OCI-LY3 (cell line): ENCODE measurements around the gene IL23A.

Source experiments
- EZH2phosphoT487 ChIP-seq: fragments of 200-600 bp; shearing (Covaris generic); IDR thresholded peaks from 2 replicates; pipeline ENCODE4 v1.6.1; 2018; ENCODE audit warnings: antibody characterized with exemption, mixed run types, low read depth
- TF ChIP-seq, protein P1 (sequence below): fragments of 200-600, 300-600 bp; sonication (generic); IDR thresholded peaks from 2 replicates; pipeline ENCODE4 v1.5.1; 2014; ENCODE audit warnings: antibody characterized with exemption, low read length, low read depth

DNA sequence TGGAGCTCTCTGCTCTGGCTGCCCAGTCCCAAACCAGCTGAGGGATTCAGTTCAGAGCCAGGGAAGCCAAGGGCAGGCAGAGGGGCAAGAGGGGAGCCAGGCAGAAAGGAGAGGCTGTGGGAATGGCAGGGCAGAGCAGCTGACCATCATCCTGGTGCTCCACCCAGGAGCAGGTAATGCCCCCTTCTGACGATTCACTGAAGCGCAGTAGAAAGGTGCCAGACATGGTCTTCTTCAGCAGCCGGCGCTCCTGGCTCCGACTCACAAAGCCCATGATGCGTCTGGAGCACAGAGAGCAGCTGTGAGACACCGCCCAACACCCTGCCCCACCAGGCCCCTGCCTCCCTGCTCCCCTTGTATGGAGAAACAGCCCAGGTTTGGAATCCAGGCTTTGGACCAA is 8.0 kb downstream of the IL23A start:
- TF ChIP-seq, protein P1, sequence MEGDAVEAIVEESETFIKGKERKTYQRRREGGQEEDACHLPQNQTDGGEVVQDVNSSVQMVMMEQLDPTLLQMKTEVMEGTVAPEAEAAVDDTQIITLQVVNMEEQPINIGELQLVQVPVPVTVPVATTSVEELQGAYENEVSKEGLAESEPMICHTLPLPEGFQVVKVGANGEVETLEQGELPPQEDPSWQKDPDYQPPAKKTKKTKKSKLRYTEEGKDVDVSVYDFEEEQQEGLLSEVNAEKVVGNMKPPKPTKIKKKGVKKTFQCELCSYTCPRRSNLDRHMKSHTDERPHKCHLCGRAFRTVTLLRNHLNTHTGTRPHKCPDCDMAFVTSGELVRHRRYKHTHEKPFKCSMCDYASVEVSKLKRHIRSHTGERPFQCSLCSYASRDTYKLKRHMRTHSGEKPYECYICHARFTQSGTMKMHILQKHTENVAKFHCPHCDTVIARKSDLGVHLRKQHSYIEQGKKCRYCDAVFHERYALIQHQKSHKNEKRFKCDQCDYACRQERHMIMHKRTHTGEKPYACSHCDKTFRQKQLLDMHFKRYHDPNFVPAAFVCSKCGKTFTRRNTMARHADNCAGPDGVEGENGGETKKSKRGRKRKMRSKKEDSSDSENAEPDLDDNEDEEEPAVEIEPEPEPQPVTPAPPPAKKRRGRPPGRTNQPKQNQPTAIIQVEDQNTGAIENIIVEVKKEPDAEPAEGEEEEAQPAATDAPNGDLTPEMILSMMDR: no peak
- no peak for TF ChIP-seq EZH2phosphoT487
